GM19455 (cell line): ENCODE results near the gene STRN3.
"Not testable (repeated sequence)": the region's sequence is repeated elsewhere in the genome, so short reads cannot be mapped to it uniquely, and the experiment has no call there.

Experiments used
- ATAC-seq: cut with Tn5 transposase; IDR thresholded peaks from one replicate; pipeline ENCODE4 v1.9.1; 2021; ENCODE audit not compliant: unreplicated experiment

STRN3 gene, protein sequence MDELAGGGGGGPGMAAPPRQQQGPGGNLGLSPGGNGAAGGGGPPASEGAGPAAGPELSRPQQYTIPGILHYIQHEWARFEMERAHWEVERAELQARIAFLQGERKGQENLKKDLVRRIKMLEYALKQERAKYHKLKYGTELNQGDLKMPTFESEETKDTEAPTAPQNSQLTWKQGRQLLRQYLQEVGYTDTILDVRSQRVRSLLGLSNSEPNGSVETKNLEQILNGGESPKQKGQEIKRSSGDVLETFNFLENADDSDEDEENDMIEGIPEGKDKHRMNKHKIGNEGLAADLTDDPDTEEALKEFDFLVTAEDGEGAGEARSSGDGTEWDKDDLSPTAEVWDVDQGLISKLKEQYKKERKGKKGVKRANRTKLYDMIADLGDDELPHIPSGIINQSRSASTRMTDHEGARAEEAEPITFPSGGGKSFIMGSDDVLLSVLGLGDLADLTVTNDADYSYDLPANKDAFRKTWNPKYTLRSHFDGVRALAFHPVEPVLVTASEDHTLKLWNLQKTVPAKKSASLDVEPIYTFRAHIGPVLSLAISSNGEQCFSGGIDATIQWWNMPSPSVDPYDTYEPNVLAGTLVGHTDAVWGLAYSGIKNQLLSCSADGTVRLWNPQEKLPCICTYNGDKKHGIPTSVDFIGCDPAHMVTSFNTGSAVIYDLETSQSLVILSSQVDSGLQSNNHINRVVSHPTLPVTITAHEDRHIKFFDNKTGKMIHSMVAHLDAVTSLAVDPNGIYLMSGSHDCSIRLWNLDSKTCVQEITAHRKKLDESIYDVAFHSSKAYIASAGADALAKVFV

DNA sequence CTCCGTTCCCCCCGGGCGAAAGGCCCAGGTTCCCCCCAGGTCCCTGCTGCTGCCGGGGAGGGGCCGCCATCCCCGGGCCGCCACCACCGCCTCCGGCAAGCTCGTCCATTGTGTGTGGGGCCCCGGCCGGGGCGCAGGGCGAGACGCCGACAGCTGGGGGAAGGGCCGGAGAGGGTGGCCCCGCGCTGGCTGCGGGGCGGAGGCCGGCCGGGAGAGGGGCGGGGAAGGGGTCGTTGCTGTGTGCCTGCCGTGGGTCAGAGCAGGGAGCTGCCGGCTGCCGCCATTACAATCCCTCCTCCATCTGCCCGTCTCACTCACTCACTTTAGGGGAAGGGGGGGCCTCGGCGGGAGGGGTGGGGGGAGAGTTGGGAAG, at the start of gene STRN3:
TSS of gene STRN3 (minus strand) at position 303 of the 373 bp plus-strand sequence. CDS start at position 109, 194 bp downstream.
- ATAC-seq = no peak

GRCh38 chr14:31075144-31075543, 49.0 kb upstream of the STRN3 start:
- no peak for ATAC-seq

DNA sequence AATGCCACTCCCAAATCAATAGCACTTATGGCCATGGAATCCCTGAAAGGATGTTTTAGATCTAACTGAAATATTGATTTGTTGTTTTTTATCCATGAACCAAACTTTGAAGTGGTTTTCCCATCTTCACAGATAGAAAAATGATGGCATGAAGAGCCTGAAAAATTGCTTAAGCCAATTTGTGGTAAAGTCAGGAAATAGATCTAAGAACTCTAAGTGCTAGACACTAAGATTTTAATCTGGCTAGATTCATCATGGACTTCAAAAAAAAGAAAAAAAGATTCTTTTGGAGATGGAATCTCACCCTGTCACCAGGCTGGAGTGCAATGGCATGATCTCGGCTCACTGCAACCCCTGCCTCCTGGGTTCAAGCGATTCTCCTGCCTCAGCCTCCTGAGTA, 45.0 kb upstream of the STRN3 start:
- no peak for ATAC-seq

GRCh38 chr14:31070431-31070830, 44.3 kb upstream of the STRN3 start:
- ATAC-seq = no peak

DNA sequence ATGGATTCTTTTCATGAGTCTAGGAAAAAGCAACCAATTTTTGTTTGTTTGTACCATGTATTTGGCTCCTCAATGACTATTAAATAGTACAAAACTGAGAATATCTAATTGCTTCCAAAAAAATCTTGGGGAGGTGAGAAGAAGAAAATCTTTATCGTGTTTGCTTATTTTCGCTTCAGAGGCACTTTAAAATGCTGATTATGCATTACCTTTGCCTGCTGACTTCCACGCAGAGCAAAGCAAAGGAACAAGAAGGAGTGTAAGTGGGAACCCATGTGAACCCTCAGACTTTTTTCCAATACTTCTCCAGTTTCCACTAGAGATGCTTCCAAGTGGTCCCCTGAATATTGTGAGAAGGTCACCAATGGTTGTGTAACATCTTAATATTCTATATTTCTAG, 43.2 kb upstream of the STRN3 start:
- no peak for ATAC-seq

- ATAC-seq = no peak
Measured at GRCh38 chr14:31068235-31068634, 42.1 kb upstream of the STRN3 start.

DNA sequence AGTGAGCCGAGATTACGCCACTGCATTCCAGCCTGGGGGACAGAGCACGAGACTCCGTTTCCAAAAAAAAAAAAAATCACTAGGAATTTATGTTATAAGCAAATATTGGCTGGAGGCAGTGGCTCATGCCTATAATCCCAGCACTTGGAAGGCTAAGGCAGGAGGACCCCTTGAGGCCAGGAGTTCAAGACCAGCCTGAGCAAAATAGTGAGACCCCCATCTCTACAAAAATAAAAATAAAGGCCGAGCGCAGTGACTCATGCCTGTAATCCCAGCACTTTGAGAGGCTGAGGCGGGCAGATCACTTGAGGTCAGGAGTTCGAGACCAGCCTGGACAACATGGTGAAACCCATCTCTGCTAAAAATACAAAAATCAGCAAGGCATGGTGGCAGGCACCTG, 36.7 kb upstream of the STRN3 start:
- ATAC-seq = not testable (repeated sequence)

DNA sequence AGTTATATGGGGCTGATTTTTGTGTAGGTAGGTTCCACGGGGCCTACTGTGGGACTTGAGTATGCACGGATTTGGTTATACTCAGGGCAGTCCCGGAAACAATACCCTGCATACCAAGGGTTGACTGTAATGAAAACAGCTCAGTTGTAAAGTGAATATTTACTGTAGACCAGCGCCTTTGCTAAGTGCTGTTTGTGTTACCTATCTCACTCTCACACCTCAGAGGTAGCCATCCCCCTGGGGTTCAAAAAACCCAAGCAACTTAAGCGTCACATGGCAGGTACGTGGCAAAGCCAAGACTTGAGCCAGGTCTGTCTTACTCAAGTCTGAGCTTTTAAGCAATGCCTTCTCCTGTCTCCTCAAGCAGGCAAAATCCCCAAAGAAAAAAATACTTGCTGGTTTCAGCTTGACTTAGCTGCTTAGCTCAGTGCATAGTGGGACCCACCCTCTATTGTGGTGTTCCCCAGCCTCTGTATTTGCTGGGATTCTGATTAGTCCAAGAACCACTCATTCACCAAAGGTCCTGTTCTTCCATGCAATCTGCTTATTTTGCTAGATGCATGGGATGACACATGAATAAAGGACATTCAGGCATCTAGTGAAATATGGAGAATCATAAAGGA, 34.2 kb upstream of the STRN3 start:
- ATAC-seq = no peak

GRCh38 chr14:31059152-31059924, 33.2 kb upstream of the STRN3 start:
- ATAC-seq = no peak

DNA sequence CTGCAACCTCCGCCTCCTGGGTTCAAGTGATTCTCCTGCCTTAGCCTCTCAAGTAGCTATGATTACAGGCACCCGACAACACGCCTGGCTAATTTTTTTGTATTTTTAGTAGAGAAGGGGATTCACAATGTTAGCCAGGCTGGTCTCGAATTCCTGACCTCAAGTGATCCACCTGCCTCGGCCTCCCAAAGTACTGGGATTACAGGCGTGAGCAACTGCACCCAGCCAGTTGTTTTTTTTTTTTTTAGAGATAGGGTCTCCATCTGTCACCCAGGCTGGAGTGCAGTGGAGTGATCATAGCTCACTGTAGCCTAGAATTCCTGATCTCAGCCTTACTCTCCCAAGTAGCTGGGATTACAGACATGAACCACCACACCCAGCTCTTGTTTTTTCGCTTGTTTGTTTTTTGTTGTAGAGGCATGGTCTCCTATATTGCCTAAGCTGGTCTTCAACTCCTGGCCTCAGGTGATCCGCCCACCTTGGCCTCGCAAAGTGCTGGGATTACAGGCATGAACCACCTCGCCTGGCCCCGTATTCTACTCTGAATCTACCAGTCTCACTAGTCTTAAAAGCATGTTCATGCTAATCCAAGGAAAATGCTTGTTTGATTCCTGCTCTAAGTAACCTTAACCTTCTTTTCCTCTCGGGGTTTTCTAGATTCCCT, 31.7 kb upstream of the STRN3 start:
- no peak for ATAC-seq

GRCh38 chr14:31057035-31057434, 30.9 kb upstream of the STRN3 start:
- ATAC-seq = no peak

DNA sequence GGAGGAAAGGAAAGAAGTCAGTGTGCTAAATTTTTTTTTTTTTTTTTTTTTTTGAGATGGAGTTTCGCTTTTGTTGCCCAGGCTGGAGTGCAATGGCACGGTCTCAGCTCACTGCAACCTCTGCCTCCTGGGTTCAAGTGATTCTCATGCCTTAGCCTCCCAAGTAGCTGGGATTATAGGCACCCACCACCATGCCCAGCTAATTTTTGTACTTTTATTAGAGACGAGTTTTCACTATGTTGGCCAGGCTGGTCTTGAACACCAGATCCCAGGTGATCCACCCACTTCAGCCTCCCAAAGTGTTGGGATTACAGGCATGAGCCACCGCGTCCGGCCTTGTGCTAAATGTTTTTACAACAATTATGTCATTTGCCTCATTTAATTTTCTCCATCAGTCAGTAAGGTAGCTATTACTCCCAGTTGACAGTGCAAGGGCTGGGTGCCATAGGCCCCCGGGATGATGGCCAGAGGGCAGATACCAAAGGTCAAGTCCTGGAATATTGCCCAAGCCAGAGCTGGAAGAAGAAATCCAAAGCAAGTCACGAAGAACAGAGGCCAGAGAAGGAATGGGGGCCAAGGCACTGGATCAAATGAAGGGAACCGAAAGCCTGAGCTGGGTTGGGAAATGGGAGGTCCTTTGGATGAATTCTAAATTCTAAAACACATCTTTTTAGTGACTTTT, 26.9 kb upstream of the STRN3 start:
- not testable (repeated sequence) for ATAC-seq

DNA sequence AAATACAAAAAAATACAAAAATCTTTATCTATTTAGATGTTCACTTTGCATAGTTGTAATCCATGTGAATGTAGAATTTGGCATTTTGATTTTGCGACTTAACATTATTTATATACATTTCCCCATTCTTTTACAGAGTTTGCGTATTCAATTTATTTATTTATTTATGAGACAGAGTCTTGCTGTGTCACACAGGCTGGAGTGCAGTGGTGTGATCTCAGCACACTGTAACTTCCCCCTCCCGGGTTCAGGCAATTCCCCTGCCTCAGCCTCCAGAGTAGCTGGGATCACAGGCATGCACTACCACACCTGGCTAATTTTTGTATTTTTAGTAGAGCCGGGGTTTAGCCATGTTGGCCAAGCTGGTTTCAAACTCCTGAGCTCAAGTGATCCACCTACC, 25.3 kb upstream of the STRN3 start:
- no peak for ATAC-seq

- no peak for ATAC-seq
Measured at GRCh38 chr14:31051023-31051422, 24.8 kb upstream of the STRN3 start.

GRCh38 chr14:31047503-31047902, 21.3 kb upstream of the STRN3 start:
- no peak for ATAC-seq

DNA sequence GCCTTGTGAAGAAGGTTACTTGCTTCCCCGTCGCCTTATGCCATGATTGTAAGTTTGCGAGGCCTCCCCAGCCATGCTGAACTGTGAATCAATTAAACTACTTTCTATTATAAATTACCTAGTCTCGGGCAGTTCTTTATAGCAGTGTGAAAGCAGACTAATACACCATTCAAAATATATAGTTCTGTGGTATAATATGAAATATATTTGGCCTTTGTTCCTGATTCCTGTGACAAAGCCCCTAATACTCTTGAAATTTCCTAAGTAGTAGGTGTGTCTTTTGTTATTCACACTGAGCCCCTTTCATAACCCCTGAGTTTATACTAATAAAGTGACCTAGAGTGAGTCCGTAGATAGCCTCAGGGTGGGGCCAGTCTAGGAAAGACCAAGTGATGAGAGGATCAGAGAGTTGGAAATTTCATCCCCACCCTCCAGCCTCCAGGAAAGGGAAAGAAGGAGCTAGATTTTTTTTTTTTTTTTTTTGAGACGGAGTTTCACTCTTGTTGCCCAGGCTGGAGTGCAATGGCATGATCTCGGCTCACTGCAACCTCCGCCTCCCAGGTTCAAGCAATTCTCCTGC, 19.4 kb upstream of the STRN3 start:
- ATAC-seq = no peak

DNA sequence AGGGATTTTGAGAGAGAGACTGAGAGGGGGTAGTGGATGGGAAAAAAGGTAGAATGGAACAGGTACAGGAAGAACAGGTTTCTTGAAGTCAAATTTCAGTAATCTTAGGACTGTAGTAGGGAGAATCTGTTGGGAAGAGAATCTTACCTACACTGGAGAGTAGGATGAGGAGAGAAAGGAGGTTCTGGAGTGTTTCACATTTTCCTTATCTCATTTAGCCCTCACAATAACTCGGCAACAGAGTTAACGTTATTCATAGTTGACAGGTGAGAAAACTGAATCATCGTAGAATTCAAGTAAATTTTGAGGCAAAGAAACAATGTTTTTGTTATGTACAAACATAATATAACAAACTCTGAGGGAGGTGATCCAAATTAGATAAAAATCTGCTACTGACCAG, 17.2 kb upstream of the STRN3 start:
- ATAC-seq = no peak

- not testable (repeated sequence) for ATAC-seq
Measured at GRCh38 chr14:31042893-31043292, 16.7 kb upstream of the STRN3 start.

DNA sequence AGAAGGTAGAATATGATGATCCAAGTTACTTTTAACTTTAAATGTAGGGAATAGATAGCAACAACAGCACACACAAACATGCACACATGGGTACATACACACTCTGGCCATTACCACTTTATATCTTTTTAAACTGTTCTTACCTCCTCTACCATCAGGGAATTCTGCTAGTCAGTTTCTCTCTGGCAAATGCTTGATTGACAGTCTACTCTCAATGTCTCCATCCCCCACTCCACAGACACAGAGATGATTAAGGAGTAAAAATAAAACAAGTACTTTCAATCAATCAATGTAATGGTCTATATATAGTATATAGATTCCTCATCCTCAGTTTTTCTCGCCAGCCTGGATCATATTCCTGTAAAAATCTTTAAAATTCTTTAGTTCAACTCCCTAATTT, 16.1 kb upstream of the STRN3 start:
- ATAC-seq = no peak
